ENCODE data around the gene NME7.

DNA sequence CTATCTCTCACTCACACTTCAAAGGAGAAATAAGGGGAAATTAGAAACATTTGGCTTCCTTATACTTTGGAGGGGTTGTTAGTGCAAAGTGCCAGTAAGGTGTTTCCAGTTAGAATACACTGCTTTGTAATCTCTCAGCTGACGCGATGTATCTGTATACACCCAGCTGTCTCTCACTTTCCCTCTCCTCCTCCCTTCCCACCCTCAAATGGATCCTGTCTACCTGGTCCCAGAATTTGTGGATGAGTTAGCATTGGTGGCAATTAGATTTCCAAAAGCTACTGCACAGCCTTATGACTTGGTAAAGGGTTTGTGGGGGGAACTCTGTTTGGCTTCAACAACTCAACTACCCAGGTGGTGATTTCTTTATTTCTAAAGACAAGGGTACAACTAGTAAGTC, 250.6 kb downstream of the NME7 start:
- TF ChIP-seq CTCF (IDR thresholded peaks at IDR 0.05) = no peak
- no peak for TF ChIP-seq EZH2 (IDR thresholded peaks at IDR 0.05)
